Stimulated activated CD8-positive, alpha-beta memory T cell treated with anti-CD3 and anti-CD28 coated beads, Interleukin-15, amount 100 ng/mL, for 1 hour (primary cell): Measurements from ENCODE around the gene TMEM181.
"Not testable (repeated sequence)": the region's sequence is repeated elsewhere in the genome, so short reads cannot be mapped to it uniquely, and the experiment has no call there.

Experiments
- DNase-seq: peaks from one replicate; pipeline ENCODE4 v3.0.0-alpha.2; 2020; ENCODE audit warnings: low read depth

Gene TMEM181

DNA sequence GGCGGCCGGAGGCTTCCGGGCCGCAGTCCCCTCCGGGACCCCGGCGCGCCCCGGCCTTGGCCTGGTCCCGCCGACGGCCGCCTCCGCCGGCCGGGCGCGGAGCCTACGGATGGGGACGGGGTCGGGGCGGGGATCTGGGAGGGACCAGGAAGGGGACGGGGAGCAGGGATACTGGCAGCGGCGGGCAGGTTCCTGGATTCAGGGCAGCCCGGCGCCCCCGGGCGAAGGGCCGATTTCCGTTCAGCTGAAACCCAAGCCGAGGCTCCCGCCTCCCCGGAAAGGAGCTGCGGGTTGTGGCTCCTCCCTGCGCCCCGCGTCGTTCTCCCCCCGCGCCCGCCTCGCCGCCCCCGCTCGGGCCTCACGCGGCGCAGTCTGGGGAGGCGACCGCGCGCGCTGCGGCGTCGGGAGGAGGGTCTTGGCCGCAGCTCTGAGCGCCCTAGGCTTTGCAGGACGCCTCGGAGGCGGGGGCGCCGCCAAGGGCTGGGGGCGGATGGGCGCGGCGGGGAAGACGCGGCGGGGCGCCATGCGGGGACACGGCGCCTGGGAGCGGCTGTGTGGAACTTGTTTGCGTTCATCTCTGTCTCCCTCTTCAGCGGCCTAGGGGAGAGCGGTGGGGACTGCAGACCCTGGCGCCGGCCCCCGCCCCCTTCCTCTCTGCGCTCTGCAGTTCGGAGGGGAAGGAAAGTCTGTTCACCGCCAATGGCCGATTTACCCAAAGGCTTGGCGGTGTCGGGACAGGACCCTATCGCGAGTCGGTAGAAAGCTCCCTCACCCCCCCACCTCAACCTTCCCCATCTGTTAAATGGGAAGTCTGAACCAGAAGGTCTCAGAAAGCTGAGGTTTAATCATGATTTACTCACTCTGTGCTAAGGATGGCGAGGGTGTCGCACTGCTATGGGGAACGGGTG is 22.7 kb upstream of the TMEM181 start:
- DNase-seq: no peak

DNA sequence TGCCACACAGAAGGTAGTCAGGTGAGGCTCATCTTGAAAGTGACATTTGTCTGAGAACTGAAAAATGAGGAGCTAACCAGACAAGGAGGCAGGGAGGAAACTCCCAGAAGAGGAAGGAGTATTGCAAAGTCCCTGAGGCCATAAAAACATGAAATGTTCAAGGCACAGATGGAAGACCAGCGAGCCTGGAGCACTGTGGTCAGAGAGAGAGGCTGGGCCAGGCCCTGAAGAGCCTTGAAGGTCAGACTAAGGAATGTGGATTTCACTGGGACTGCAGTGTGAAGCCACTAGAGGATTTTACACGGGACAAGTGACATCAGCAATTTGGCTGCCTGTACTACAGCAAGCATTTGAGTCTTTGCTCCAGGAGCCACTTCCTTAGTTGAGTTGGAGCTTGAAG is 21.1 kb upstream of the TMEM181 start:
- DNase-seq: no peak

DNA sequence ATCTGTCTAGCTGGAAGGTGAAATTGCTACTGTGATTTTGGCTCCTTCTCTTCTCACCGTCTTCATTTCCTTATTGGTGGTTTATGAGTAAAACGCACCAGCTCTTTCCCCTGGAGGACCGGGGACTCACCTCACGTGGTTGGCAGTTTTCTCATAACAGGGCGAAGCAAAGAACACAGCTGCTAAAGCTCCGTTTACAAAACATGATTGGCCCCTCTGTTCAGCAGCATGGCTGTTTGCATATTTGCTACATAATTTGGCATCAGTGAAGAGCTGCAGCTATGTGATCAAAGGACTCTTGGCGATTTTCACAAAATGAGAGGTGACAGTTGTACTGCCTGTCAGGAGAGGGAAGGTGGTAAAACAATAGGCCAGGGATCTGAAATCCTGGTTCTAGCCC is 20.5 kb upstream of the TMEM181 start:
- no peak for DNase-seq

DNA sequence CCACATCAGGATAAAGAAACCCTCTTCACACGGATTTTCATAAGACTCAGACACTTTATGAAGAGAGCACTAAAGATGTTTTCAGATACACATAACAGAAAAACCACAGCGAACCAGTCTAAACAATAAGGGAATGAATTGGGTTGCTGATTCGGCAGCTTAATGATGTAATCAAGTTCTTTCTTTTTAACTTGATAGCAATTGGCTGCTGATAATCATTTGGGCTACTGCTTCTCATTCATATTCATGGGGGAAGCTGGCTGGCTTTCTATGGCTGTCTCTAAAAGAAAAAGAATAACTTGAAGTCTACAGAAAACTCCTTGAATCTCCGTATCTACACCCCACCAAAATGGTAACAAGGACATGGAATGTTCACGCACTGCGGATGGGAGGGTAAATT is 20.0 kb upstream of the TMEM181 start:
- no peak for DNase-seq

DNA sequence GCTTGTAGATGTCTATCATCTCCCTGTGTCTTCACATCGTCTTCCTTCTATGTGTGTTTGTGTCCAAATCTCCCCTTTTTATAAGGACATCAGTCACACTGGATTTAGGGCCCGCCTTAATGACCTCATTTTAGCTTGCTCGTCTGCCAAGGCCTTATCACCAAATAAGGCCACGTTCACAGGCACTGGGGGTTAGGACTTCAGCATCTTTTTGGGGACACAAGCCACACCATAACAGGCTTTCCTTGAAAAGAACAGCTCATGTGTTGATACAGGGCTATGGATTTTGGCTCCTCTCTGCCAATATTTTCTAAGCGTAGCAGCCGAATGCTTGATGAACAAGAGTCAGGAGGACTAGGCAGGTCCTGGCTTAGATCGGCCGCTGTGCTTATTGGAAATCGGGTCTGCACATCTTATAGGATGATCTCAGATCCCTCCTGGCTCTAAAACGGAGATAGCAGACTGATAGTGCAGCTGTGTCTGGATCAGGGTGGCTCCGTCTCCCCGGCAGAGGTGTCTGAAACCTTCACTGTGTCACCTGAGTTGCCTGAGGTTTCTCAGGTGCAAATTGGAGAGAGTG is 16.2 kb upstream of the TMEM181 start:
- DNase-seq: no peak

DNA sequence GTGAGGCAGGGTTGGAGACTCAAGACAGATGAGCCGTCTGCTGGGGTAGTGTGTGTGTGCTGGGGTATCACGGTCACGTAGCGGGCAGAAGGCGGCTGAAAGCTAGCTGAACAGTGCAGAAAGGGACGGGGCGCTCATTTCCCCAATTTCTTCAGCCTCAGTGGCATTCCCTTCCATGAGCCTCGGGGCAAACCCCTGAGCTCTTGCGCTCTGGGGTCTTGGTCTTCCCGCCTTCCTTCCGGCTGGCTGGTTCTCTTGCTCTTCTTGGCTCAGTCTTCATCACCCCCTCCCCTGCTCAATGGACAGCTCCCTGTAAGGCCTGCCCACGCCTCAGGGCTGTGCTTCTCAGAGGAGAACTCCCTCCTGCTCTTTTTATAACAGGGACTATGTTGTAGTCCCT is 15.5 kb upstream of the TMEM181 start:
- DNase-seq: no peak

DNA sequence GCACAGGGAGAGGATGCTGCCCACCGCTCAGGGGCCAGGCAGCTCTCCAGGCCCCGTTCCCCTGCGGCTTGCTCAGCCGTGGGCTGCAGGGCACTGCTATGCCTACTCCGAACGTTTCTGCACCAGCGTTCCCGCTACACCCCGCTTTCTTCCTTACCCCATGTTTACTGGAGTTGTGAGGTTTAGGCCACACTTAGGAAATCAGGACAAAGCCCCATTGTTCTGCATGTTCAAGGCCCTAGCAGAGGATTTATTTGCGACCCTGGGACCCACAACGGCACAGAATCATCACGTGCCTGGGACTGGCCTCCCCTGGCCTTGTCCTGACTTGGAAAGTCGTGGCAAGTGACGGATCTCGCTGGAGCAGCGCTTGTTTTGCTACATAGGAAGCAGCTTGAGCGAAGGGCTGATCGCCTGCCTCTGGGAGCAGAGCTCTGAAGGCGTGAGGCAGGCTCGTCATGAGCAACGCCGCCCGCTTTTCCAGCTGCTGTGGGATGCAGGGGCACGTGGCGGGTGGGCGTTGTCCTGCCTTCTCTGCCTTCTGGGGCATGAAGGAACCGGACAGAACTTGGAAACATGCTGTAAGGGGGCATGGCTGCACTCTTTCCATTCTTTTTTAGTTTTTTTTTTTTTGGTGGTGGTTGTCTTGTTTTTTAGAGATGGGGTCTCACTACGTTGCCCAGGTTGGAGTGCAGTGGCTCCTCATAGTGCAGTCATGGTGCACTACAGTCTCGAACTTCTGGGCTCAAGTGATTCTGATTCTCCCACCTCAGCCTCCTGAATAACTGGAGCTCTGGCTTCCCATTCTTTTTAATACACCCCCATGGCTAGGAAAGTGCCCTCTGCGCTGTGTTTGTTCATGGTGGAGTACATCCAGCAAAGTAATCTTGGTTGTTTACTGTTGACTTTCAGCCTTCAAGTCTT is 14.6 kb upstream of the TMEM181 start:
- no peak for DNase-seq

DNA sequence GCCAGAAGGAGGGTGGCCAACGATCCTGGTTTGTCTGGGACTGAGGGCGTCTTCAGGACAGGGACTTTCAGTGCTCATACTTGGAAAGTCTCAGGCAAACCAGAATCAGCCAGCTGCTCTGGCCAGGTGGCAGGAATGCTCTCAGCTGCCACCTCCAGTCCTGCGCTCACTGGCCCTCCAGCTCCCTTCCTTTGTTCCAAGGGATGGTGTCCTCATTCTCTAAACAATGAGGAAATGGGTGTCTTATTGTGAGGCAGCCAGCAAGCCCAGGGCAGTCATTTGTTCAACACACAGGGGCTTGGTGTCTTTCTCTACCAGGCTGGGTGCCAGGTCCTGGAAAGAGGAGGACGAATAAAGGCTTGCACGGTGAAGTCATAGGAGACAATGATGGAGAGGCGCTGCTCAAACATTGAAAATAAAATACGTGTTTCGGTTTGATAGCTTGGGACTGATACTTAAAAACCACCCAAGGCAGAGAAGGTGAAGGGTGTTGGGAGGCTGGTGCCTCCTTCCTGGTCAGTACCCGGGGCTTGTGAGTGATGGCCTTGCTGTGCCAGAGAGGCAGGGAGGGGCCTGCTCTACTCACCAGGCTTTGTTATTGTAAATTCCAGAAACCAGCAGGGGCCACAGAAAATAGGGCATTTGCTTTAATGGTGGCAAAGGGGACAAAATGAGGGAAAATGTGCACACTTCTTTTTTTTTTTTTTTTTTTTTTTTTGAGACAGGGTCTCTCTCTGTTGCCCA is 11.3 kb upstream of the TMEM181 start:
- no peak for DNase-seq

DNA sequence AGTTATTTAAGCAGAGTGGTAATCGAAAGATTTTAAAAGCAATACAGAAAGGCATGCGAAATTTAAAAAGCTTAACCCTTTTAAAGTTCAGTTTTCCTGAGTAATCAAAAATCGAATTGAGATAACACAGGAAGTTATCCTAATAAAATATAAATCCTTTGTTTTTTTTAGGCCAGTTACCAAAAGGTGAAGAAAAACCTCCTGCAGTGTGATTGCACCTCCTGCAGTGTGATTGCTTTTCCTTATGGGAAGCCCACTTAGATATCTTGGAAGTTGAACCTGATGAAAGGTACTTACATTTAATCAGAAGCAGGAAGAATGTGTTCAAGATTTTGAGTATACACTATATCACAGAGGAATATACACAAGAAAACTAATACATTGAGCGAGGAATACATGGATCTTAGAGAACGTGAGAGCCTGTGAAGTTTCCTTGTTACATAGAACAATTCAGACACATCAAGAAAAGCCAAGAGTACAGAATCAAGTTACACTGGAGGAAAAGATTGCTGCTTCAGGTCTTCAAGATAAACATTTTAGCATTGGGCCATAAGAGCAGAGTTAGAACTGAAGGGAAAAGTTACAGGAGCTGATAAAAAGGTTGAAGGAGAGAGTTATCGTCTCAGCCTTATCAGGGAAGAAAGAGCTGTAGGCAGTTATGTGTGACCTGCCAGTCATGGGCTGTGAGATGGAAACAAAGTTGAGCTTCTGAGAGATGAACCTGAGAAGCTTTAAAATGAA is 7.7 kb upstream of the TMEM181 start:
- no peak for DNase-seq

DNA sequence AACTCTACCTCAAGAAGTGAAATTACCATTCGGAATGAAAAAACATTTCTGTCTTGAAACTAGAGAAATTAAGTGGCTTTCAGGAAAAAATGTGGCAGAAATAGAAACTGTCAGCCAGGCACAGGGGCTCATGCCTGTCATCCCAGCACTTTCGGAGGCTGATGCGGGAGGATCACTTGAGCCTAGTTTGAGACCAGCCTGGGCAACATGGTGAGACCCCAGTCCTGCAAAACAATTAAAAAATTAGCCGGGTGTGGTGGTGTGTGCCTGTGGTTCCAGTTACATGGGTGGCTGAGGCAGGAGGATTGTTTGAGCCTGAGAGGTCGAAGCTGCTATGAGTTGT is 7.1 kb upstream of the TMEM181 start:
- DNase-seq: no peak

DNA sequence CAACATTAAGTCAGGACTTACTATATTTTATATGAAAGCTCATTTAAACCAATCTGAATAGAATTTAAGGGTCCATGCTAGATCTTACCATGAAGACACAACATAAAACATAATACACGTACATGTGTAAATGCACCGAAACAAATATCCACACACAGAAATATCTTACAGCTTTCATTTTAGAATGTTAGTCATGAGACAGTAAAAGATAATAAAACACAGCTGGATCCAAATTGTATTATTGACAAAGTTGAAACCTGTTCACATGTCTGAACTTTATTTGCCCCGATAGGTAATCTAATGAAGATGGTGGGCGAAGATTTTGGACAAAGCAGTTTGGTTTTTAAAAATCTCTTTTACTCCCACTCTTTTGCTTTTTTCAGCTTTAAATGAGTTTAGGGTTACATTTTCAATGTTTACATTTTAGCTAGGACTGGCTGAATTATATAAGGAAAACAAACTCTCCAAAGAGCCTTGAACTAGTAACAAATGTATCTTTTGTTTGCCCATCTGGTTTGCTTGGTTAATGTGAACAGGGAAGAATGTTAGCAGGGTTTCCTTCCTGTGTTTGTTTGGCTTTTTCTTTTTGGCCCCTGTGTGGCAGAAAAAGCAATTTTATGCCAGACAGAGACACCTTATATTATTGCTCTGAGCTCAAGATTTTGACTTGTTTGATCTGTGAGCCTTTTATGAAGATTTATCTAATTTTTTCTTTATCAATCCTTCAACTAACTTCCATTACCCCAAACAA is 5.1 kb upstream of the TMEM181 start:
- no peak for DNase-seq

DNA sequence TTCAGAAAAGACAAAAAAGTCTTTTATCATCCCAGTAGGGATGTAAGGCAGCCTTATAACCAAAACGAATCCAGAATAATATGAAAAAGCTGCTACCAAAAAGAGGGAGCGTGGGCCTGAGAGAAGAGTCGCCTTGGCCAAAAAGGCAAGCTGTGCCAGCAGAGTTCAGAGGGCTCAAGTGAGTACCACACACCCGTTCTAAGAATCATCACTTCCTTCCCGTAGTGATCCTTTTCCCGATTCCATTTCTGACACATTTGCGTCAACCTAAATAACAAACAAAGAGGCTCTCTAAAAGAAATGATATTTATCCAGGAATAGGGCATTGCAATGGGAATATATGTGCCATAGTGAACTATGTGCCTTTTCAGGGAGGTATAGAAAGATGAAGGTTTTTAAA is 3.8 kb upstream of the TMEM181 start:
- no peak for DNase-seq

DNA sequence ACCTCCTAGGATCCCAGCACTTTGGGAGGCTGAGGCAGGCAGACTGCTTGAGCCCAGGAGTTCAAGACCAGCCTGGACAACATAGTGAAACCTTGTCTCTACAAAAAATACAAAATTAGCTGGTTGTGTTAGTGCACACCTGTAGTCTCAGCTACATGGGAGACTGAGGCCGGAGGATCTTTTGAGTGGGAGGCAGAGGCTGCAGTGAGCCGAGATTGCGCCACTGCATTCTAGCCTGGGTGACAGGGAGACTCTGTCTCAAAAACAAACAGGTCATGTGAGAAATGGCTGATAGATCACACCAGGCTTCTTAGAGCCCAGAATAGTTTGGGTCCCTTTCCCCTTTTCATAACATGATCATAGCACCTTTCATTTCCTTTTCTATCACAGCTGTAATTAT is 2.8 kb upstream of the TMEM181 start:
- DNase-seq: not testable (repeated sequence)

DNA sequence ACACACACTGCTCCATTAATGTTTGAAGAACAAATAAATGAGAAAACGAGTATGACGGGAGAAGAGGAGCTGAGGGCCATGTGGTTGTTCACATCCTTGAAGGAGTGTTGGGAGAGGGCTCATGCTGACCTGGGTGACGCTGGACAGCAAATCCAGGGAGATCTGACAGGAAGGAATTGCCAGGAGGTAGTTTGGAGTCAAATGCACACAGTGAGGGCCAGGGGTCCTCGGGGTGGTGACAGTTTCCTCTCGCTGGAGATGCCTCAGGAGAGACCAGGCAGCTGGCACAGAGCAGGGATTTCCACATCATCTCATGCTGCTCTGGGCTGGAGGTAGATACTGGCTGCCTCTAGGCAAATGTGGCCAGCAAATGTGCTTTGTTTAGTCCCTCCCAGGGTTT is 2.0 kb upstream of the TMEM181 start:
- DNase-seq: no peak

DNA sequence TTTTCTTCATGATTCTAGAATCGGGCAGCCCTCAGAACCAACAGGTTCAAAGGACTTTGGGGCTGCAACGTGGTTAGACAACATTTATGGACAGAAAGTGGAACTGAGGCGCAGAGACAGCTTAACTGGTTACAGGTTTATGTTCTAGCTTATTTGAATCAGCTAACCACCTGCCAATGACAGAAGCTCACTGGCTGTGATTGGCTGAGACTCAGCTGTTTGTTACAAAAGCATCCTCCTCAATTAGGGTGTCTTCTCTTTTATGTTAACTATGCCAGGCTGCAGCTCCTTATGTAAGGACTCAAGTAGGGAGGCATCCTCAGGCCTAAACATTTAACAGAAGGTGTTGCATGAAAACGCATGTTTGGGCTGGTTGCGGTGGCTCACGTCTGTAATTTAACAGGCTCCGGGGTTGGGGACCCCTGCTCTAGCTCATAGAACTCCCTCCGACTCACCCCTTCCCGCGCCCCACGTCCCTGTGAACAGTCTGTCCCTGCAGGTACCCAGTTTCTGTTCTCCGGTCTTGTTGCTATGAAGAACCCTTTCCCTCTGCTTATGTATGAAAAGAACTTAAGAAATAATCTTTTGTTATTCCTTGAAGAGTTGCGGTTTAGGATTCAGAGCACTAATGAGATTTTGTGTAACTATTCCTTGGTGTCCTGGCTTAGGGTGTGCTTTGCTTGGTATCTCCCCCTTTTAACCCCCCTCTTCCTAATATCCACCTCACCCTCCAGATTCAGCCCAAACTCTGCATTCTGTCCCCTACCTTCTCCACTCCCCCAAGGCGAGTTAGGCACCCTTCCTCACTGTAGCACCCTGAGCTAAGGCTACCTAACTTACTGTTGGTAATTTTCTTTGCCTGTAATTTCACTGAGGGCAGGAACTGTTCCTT is 1.2 kb upstream of the TMEM181 start:
- no peak for DNase-seq

DNA sequence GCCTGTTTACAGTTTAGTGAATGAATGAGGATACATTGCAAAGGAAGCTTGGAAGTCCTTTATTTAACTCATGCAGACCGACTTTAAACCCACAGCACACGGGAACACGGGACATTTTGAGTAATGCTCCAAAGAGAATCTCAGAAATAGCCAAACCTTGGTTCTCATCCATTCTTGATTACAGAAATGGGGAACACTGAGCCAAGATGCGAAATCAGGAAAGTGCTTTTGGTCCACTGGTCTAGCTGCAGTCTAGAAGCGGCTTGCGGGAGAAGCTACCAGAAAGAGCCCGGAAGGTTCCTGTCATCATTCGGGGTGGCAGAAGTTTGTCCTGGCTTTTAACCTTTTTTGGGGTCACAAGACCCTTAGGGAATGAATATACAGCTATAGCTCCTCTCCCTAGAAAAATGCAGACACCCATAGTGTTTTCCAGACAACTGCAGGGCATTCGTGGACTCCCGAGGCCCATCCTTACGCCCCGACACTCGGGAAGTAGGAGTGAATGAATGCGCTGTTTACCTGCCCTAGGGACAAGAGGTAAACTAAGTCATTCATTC is 475 bp upstream of the TMEM181 start:
- DNase-seq: no peak

DNA sequence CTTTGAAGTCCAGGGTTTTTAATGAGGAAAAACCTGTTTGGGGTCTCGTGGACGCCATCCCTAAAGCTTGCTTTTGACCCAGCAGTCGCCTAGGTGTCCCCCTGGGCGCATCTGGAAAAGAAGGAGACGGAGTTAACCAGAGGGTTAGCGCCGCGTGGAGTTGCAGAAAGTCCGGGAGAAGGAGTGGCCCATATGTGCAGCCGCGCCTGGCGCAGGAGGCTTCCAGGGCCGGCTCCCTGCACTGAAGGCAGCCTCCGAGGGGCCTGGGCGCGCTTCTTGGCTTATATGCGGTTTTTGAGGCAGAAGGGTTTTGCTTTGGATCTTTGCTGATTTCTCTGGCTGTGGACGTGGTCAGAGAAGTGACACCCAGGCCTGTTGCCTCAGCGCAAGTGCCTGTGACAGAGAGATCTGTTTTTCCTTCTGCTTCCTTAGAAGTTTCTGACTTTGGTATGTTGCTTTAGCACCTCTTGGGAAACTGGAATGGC is 987 bp downstream of the TMEM181 start:
- DNase-seq: no peak

DNA sequence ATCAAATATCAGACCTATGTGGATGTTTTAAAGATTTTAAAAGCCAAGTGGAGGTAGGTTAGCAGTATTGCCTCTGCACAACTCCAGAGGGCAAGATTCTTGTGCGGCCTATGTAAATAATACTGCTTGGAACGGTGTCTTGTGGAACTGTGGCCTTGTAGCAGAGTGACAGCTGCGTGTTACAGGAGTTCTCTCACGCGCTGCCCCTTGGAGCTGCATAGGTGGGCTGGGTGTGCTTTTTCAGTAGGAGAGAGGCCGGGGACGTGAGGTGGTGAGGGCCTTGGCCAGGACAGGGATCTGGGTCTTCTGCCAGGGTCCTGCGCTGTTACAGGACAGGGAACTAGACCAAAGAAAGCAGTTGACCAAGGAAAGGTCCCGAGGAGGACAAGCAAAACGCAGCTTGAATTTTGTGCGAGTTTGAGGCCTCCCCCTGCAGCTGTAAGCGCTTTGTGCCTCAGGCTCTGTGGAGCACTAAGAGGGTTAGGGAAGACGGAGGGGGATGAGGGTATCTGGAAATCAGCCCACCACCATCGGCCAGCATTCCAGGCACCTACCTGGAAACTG is 1.5 kb downstream of the TMEM181 start:
- no peak for DNase-seq

DNA sequence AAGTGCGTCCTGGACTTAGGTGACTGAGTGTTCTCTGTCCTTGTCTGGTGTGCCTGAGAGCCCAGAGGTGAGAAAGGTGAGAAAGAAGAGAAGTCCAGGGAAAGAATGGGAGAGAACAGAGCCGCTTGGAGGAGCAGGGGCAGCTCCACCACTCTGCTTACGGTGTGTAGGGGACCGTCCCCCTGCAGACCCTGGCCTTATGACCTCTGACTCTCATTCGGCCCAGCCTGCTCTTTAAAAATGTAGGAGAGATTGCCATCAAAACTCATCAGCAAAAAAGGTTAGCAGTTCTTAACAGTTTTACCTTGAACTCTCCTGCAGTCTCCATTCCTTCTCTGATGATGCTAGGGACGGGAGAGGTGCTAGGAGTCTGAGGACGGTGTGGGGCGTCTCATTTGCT is 2.0 kb downstream of the TMEM181 start:
- no peak for DNase-seq
